Measurements from ENCODE around the gene SLC9A6.
"Not testable (repeated sequence)": the region's sequence is repeated elsewhere in the genome, so short reads cannot be mapped to it uniquely, and the experiment has no call there.

The SLC9A6 gene

GRCh38 chrX:136063340-136064079, 78.3 kb downstream of the SLC9A6 start:
- DNase-seq (ENCODE audit: low read depth in 3 of 3): no peak

DNA sequence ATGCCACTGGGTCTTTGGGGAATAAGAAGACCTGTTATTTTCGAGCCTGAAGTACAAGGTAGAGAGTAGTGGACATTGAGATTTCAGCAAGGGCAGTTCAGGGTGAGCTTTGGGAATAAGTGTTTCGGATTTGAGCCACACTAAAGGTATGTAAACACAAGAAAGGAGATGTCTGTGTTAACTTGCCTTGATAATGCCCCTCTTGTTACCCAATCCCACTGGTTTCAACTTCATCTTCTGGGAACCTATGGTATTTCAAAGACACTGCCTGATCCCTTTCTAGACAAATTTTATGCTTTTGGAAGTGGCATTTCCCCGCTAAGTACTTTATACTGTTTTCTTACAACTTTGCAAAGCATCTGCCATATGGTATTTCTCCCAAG, 79.4 kb downstream of the SLC9A6 start:
- no peak for DNase-seq (ENCODE audit: low read depth in 3 of 3)

- DNase-seq (ENCODE audit: low read depth in 3 of 3): no peak
Measured at GRCh38 chrX:136065044-136065671, 79.9 kb downstream of the SLC9A6 start.

- no peak for DNase-seq (ENCODE audit: low read depth in 3 of 3)
Measured at GRCh38 chrX:136067097-136067496, 81.9 kb downstream of the SLC9A6 start.

DNA sequence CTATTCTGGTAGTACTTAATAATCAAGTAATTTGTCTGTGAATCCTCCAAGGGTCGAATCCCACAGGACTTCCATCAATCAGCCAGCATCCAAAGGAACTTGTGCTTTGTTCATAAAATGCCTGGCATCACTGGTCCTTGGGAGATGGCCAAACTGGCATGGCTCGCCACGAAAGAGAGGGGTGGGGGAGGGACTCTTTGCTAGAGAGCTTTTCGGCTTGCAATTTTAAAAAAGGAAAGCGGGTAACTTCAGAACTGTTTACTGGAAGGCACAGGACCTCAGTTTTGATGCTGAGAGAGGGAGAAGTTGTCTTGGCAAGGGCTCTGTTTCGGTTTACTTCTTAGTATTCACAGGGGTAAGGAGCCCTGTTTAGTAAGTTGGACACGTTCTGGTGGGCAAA, 82.7 kb downstream of the SLC9A6 start:
- DNase-seq (ENCODE audit: low read depth in 3 of 3): no peak

DNA sequence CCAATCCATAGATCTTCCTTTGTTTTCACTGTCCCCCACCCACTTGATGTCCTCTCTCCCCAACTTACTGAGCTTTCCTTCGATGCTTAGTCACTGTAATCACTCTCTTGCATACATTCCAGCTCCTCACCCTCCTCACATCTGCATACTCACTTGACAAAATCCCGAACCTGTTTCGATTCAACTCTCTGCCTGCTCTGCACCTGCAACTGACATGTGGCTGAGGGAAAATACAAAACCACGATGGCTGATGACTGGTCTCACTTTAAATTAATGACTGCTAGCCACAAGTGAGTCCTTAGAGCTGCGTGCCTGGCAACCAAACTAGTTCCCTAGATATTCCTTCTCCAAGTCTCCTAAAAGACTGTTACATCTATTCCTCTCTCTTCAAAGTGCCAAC, 91.7 kb downstream of the SLC9A6 start:
- DNase-seq (ENCODE audit: low read depth in 3 of 3): no peak

GRCh38 chrX:136080766-136081165, 95.5 kb downstream of the SLC9A6 start:
- DNase-seq (ENCODE audit: low read depth in 3 of 3): no peak

- DNase-seq (ENCODE audit: low read depth in 3 of 3): no peak
Measured at GRCh38 chrX:136086521-136086920, 101.3 kb downstream of the SLC9A6 start.

- DNase-seq (ENCODE audit: low read depth in 3 of 3): not testable (repeated sequence)
Measured at GRCh38 chrX:136091898-136092297, 106.7 kb downstream of the SLC9A6 start.

- DNase-seq (ENCODE audit: low read depth in 3 of 3): no peak
Measured at GRCh38 chrX:136094962-136095361, 109.7 kb downstream of the SLC9A6 start.
